Ectodermal cell (in vitro differentiated cells): ENCODE data around the gene ISG20. TPM values are rescaled to one million over a fixed set of nuclear protein-coding genes. Genes with fewer than 3 reads are reported as not detected.
A peak's percentile ranks its signal among the peaks of the same experiment; 100 is the strongest.

Experiments
- H3K27ac ChIP-seq: 2 replicates; pipeline ENCODE4 v1.7.0; 2013; ENCODE audit warnings: mild to moderate bottlenecking, low read depth, low read length; ENCODE audit not compliant: insufficient read depth, poor library complexity, severe bottlenecking
- H3K27me3 ChIP-seq: 2 replicates; pipeline ENCODE4 v1.7.0; 2013; ENCODE audit warnings: mild to moderate bottlenecking, low read length; ENCODE audit not compliant: insufficient read depth, control insufficient read depth, poor library complexity, severe bottlenecking
- H3K36me3 ChIP-seq: one replicate; pipeline ENCODE4 v1.7.0; 2013; ENCODE audit warnings: low read length; ENCODE audit not compliant: control insufficient read depth, insufficient read depth
- H3K4me1 ChIP-seq: one replicate; pipeline ENCODE4 v1.7.0; 2013; ENCODE audit warnings: low read length; ENCODE audit not compliant: control insufficient read depth, insufficient read depth
- H3K4me3 ChIP-seq: 2 replicates; pipeline ENCODE4 v1.7.0; 2013; ENCODE audit warnings: low read depth, low read length, control low read depth; ENCODE audit not compliant: insufficient read depth
- H3K9me3 ChIP-seq: 2 replicates; pipeline ENCODE4 v1.7.0; 2013; ENCODE audit warnings: mild to moderate bottlenecking, low read length, moderate library complexity; ENCODE audit not compliant: control insufficient read depth
- WGBS, 2 experiments: methylation state at CpG; one replicate each; pipeline ENCODE4 v1.1.7; 2013; ENCODE audit warnings: missing lambda C conversion rate in 2 of 2; 5-methylcytosine and 5-hydroxymethylcytosine counted together
- polyA plus RNA-seq, 4 experiments: library from polyadenylated mRNA; stranded (reverse); fragments of 50-300 nt; gene quantifications; one replicate each; pipeline ENCODE4 v1.2.3, GENCODE V29; 2013

ISG20 gene
- 1.0 TPM for polyA plus RNA-seq (2013, experiment 1 of 4)
- 0.96 TPM for polyA plus RNA-seq (2013, experiment 2 of 4)
- 1.5 TPM for polyA plus RNA-seq (2013, experiment 3 of 4)
- 0.89 TPM for polyA plus RNA-seq (2013, experiment 4 of 4)

- H3K27me3 ChIP-seq: no peaks in the 10 kb centered on the region
- peak within 1 kb of the TSS; percentile 20 for H3K4me3 ChIP-seq
- peaks cover 15% of the 10 kb centered on the region for H3K4me1 ChIP-seq
- H3K27ac ChIP-seq: peak within 1 kb of the TSS; percentile 55
- H3K36me3 ChIP-seq: peaks cover 4% of the 10 kb centered on the region
- 22 to 23% methylated on average over 27 of the region's 27 CpGs for WGBS, 2 experiments
- H3K9me3 ChIP-seq: no peaks in the 10 kb centered on the region
These were observed at the start of gene ISG20 for GRCh38 chr15:88638626-88639372. Gene ISG20, plus strand, starts transcription at chr15:88639016. Its CDS starts 351 bp downstream, at chr15:88639367.

- Histone ChIP-seq H3K36me3 (no peaks in the 10 kb centered on the region), H3K9me3 (no peaks in the 10 kb centered on the region), H3K4me3 (no peak overlapping the region), H3K27me3 (no peaks in the 10 kb centered on the region), H3K4me1 (no peaks in the 10 kb centered on the region), H3K27ac (no peak overlapping the region)
- WGBS, 2 experiments: 86 to 91% methylated on average over 5 of the region's 6 CpGs
These were observed 48.1 kb upstream of the ISG20 start for GRCh38 chr15:88590759-88591158.

GRCh38 chr15:88591384-88591783, 47.4 kb upstream of the ISG20 start:
- Histone ChIP-seq H3K27me3 (no peaks in the 10 kb centered on the region), H3K36me3 (no peaks in the 10 kb centered on the region), H3K27ac (no peak overlapping the region), H3K4me1 (no peaks in the 10 kb centered on the region), H3K4me3 (no peak overlapping the region), H3K9me3 (no peaks in the 10 kb centered on the region)

- peaks cover 69% of the 10 kb centered on the region for H3K27me3 ChIP-seq
- WGBS, 2 experiments: 8 to 9% methylated on average over 14 of the region's 14 CpGs
These were observed 34.9 kb upstream of the ISG20 start for GRCh38 chr15:88603885-88604284.

GRCh38 chr15:88604381-88605188, 34.2 kb upstream of the ISG20 start:
- Histone ChIP-seq H3K27ac (no peak overlapping the region), H3K9me3 (no peaks in the 10 kb centered on the region), H3K4me1 (peaks cover 21% of the 10 kb centered on the region), H3K27me3 (peaks cover 71% of the 10 kb centered on the region), H3K4me3 (peak overlapping the region; percentile 20), H3K36me3 (no peaks in the 10 kb centered on the region)
- 1% methylated on average over 46 of the region's 46 CpGs for WGBS, 2 experiments

More at GRCh38 chr15:88603885-88604284, 34.9 kb upstream of the ISG20 start:
- Histone ChIP-seq H3K4me3 (no peak overlapping the region), H3K9me3 (no peaks in the 10 kb centered on the region), H3K27ac (no peak overlapping the region), H3K36me3 (no peaks in the 10 kb centered on the region), H3K4me1 (peaks cover 18% of the 10 kb centered on the region)

- H3K36me3 ChIP-seq: no peaks in the 10 kb centered on the region
- H3K27me3 ChIP-seq: peaks cover 74% of the 10 kb centered on the region
- H3K4me1 ChIP-seq: peaks cover 27% of the 10 kb centered on the region
- H3K27ac ChIP-seq: no peak overlapping the region
- 1% methylated on average over 58 of the region's 58 CpGs for WGBS, 2 experiments
- H3K4me3 ChIP-seq: peak overlapping the region; percentile 20
- H3K9me3 ChIP-seq: no peaks in the 10 kb centered on the region
These were observed 33.4 kb upstream of the ISG20 start for GRCh38 chr15:88605189-88606069.

GRCh38 chr15:88606070-88606794, 32.6 kb upstream of the ISG20 start:
- 12 to 14% methylated on average over 19 to 26 of the region's 26 CpGs for WGBS, 2 experiments
- peaks cover 34% of the 10 kb centered on the region for H3K4me1 ChIP-seq
- no peak overlapping the region for H3K27ac ChIP-seq
- no peaks in the 10 kb centered on the region for H3K9me3 ChIP-seq
- peak overlapping the region; percentile 8 for H3K4me3 ChIP-seq
- H3K27me3 ChIP-seq: peaks cover 74% of the 10 kb centered on the region
- H3K36me3 ChIP-seq: no peaks in the 10 kb centered on the region

GRCh38 chr15:88607951-88608350, 30.9 kb upstream of the ISG20 start:
- Histone ChIP-seq H3K36me3 (no peaks in the 10 kb centered on the region), H3K27me3 (peaks cover 69% of the 10 kb centered on the region), H3K27ac (no peak overlapping the region), H3K4me1 (peaks cover 35% of the 10 kb centered on the region), H3K9me3 (no peaks in the 10 kb centered on the region), H3K4me3 (no peak overlapping the region)
- WGBS, 2 experiments: 40 to 67% methylated on average over 1 of the region's 1 CpG

GRCh38 chr15:88608607-88609181, 30.1 kb upstream of the ISG20 start:
- no peak overlapping the region for H3K4me3 ChIP-seq
- peaks cover 69% of the 10 kb centered on the region for H3K27me3 ChIP-seq
- WGBS, 2 experiments: 78 to 88% methylated on average over 4 of the region's 4 CpGs
- H3K9me3 ChIP-seq: no peaks in the 10 kb centered on the region
- H3K36me3 ChIP-seq: no peaks in the 10 kb centered on the region
- peaks cover 40% of the 10 kb centered on the region for H3K4me1 ChIP-seq
- H3K27ac ChIP-seq: no peak overlapping the region
